ENCODE data around the gene ZNF207. TPM values are rescaled to one million over a fixed set of nuclear protein-coding genes. Genes with fewer than 3 reads are reported as not detected.

ZNF207 gene
- total and polyA plus RNA-seq, 2 of the 8 experiments (the other 6 are each of a cell fraction or from before 2014, with no cell fraction given) = 268 to 286 TPM

DNA sequence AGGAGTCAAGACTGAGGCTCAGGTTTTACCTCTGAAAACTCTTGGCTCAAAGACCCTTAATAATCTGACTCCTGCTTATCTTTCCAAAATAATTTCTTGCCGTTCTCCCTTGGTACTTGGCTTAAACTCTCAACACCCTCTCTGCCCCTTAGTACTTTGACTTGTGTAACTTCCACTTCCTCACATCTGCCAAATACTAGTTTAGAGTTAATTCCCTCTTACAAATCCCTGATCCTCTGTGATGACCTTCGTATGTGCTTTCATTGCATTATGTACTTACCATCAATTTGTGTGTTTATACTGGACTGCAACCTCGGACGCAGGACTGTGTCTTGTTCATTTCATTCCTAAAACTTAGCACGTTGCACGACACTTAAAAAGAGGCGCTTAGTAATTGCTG lies 35.2 kb downstream of the ZNF207 start (continued):
- TF ChIP-seq, protein P1, sequence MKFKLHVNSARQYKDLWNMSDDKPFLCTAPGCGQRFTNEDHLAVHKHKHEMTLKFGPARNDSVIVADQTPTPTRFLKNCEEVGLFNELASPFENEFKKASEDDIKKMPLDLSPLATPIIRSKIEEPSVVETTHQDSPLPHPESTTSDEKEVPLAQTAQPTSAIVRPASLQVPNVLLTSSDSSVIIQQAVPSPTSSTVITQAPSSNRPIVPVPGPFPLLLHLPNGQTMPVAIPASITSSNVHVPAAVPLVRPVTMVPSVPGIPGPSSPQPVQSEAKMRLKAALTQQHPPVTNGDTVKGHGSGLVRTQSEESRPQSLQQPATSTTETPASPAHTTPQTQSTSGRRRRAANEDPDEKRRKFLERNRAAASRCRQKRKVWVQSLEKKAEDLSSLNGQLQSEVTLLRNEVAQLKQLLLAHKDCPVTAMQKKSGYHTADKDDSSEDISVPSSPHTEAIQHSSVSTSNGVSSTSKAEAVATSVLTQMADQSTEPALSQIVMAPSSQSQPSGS (IDR thresholded peaks at IDR 0.05; ENCODE audit: low read length) = no peak
- TF ChIP-seq SIN3A (conservative IDR thresholded peaks at IDR 0.05 in 1 of 2, IDR thresholded peaks at IDR 0.05 in 1 of 2; ENCODE audit: low read depth in 1 of 2, low read length in 2 of 2) (no peak), PHF8 (conservative IDR thresholded peaks at IDR 0.05; ENCODE audit: low read depth, low read length) (no peak), CREB1 (IDR thresholded peaks at IDR 0.05) (no peak), BCL11A (IDR thresholded peaks at IDR 0.05; ENCODE audit: low read depth in 2 of 2, low read length in 2 of 2) (no peak), YY1 (IDR thresholded peaks at IDR 0.05; ENCODE audit: low read depth, low read length) (no peak)
